Sigmoid colon (tissue), 7 donors: ENCODE results near the gene AIRE. TPM values are rescaled to one million over a fixed set of nuclear protein-coding genes. Genes with fewer than 3 reads are reported as not detected.

Source experiments
- DNase-seq: peaks from one replicate; pipeline ENCODE4 v3.0.0-alpha.2; 2019
- H3K27ac ChIP-seq, 4 donors: fragments of 200-600 bp; sonication (generic); one replicate each; pipeline ENCODE4 v1.5.1; 2016 to 2019; ENCODE audit warnings: mild to moderate bottlenecking in 1 of 4
- H3K27me3 ChIP-seq, 3 donors: fragments of 200-600 bp; sonication (generic); one replicate each; pipeline ENCODE4 v1.5.1; 2019; ENCODE audit warnings: mild to moderate bottlenecking in 1 of 3
- H3K36me3 ChIP-seq, 4 donors: fragments of 200-600 bp; sonication (generic); one replicate each; pipeline ENCODE4 v1.5.1; 2016 to 2019
- H3K4me1 ChIP-seq, 4 donors: fragments of 200-600 bp; sonication (generic); one replicate each; pipeline ENCODE4 v1.5.1; 2017 to 2019
- H3K4me3 ChIP-seq, 4 donors: fragments of 200-600 bp; sonication (generic); one replicate each; pipeline ENCODE4 v1.5.1; 2017 to 2019; ENCODE audit warnings: mild to moderate bottlenecking in 2 of 4, moderate library complexity in 1 of 4
- H3K9me3 ChIP-seq, 4 donors: fragments of 200-600 bp in 3 of 4; sonication (generic) in 3 of 4; one replicate each; pipeline versions ENCODE4 v1.5.1 to v1.6.1; 2013 to 2019
- EP300 ChIP-seq, 4 donors: sonication (generic); formaldehyde crosslinking; IDR thresholded peaks; one replicate each; pipeline ENCODE4 v1.6.1; 2017; ENCODE audit warnings: antibody characterized with exemption in 4 of 4
- POLR2A ChIP-seq, 2 donors: fragments of 450-650 bp; IDR thresholded peaks; one replicate each; pipeline ENCODE4 v1.6.1; 2016; ENCODE audit warnings: antibody characterized with exemption in 2 of 2, mild to moderate bottlenecking in 2 of 2, moderate library complexity in 2 of 2
- POLR2AphosphoS5 ChIP-seq, 4 donors: sonication (generic); formaldehyde crosslinking; IDR thresholded peaks; one replicate each; pipeline ENCODE4 v1.6.1; 2017; ENCODE audit warnings: antibody characterized with exemption in 4 of 4
- WGBS, 2 donors: extraction: QIAGEN DNeasy Blood & Tissue Kit; methylation state at CpG; one replicate each; pipeline ENCODE4 v1.1.7; 2013; 5-methylcytosine and 5-hydroxymethylcytosine counted together
- intact Hi-C: fragments of 100-400 bp; cut with DNase I; formaldehyde crosslinking; loops from one replicate; pipeline ENCODE4 v1.15.1; 2023
- polyA plus RNA-seq, 3 donors: library from polyadenylated mRNA; stranded (reverse); fragments of 200-250 nt; gene quantifications; one replicate each; pipeline ENCODE4 v1.2.3, GENCODE V29; 2013
- small RNA-seq, 3 donors: library from RNA; depleted of rRNA; stranded (forward); fragments of <200 nt; gene quantifications; one replicate each; pipeline ENCODE3, GENCODE V24; 2016
- total RNA-seq, 4 donors: library from RNA; depleted of rRNA; stranded (reverse); fragments of >200 nt; gene quantifications; one replicate each; pipeline ENCODE4 v1.1.0, GENCODE V29; 2016
- TF ChIP-seq, protein P1 (sequence below), 4 experiments: fragments of 450-650 bp in 3 of 4; fragments of 200-600 bp in 1 of 4; IDR thresholded peaks; one replicate each; pipeline ENCODE4 v1.5.1; 2016 to 2019; ENCODE audit warnings: antibody characterized with exemption in 4 of 4, mild to moderate bottlenecking in 3 of 4, moderate library complexity in 2 of 4
- donor health status: healthy with polysubstance abuse.
- donor health status: Bipolar disorder and iron deficiency.
- donor health status: healthy.

Gene AIRE
- total and polyA plus RNA-seq, 7 donors: 0.61 TPM; not detected in 6

DNA sequence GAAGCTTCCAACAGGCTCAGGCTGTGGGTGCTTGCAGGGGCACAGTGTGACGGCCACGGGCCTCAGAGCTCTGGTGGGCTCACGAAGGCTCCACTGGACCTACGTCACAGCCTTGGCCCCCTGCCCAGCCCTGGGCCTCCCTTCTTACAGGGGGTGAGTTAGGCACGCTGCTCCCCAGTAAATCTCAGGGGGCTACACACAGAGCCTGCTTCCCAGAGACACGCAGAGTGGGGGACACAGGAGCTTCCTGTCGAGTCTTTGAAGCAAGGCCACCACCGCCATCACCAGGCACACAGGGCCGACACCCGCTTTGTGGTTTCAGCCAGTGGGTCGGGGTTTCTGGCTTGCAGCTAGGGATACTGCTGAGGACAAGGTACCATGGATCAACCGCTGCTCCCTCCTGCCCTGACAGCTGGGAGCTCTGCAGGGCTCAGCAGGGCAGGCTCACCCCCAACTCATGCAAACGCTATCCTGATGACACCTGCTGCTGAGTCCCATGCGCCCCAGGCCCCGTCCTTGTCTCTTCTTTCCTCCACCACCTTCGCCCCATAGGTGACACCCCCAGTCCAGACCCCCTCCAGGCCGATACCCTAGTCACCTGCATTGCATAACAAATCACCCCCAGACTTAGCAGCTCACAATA, 59.0 kb downstream of the AIRE start:
- H3K4me1 ChIP-seq: peaks cover 0 to 8% (median 7%) of the 10 kb centered on the region in 4 donors
- no peak overlapping the region for H3K4me3 ChIP-seq
- DNase-seq: no peak
- H3K27me3 ChIP-seq: peaks cover 6 to 40% (median 16%) of the 10 kb centered on the region in 3 donors
- intact Hi-C loops: loop anchor here (5.0 kb wide), 1 partner anchor 448 kb away; no protein-coding TSS in a partner anchor
- WGBS, 2 donors: 77 to 82% methylated on average over 17 of the region's 17 CpGs
- TF ChIP-seq EP300 (IDR thresholded peaks at IDR 0.05) (no peak), POLR2AphosphoS5 (IDR thresholded peaks at IDR 0.05) (no peak)
- H3K9me3 ChIP-seq: no peaks in the 10 kb centered on the region
- no peak overlapping the region for H3K27ac ChIP-seq
- no peaks in the 10 kb centered on the region for H3K36me3 ChIP-seq

DNA sequence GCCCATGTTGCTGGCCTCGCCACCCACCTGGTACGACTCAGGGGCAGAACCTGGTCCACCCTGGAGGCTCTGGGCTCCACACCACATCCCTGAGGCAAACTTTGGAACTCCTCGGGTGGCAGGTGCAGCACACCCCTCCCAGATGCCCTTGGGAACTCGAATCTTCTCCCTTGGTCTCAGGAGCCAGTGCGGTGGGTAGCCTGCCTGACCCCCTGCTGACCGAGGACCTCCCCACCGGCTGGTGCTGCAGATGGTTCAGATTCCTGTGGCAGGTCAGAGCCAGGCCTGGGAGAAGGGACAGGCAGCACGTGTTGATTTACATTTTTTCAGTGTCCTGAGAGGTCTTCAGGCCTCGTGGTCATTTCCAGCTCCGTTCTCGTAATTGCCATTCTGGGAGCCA, 59.8 kb downstream of the AIRE start:
- Histone ChIP-seq H3K36me3 (no peaks in the 10 kb centered on the region), H3K27me3 (peaks cover 13 to 49% (median 25%) of the 10 kb centered on the region in 3 donors), H3K9me3 (no peaks in the 10 kb centered on the region), H3K27ac (no peak overlapping the region), H3K4me3 (no peak overlapping the region), H3K4me1 (peaks cover 0 to 5% (median 4%) of the 10 kb centered on the region in 4 donors)
- no peak for TF ChIP-seq POLR2AphosphoS5 (IDR thresholded peaks at IDR 0.05)
- no peak for TF ChIP-seq POLR2A (IDR thresholded peaks at IDR 0.05)
- intact Hi-C loops: no loop called here
- 69 to 77% methylated on average over 11 of the region's 11 CpGs for WGBS, 2 donors
- no peak for DNase-seq

DNA sequence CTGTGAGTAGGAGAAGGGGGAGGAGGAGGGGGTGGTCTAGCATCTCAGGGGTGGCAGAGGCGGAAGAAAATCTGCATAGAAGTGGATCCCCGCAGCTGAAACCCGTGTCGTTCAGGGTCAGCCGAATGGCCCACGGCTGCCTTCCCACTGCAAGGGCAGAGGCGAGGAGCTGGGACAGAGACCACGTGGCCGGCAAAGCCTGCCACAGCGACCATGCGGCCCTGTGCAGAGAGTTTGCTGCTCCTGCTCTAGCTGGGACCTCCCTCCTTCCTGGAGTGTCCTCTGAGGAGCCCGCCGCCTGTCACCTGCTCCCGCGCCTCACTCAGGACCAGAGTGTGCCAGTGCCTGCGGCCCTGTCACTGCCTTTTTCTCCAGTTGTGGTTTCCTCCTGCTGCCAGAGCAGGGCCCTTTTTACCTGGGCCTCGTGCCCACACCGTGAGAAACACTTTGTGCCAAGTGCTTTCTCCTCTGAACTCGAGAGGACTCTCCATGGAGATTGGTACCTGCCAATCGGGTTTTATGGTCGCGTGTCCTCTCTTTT, 62.3 kb downstream of the AIRE start:
- peaks cover 17 to 72% (median 34%) of the 10 kb centered on the region in 3 donors for H3K27me3 ChIP-seq
- TF ChIP-seq, protein P1, sequence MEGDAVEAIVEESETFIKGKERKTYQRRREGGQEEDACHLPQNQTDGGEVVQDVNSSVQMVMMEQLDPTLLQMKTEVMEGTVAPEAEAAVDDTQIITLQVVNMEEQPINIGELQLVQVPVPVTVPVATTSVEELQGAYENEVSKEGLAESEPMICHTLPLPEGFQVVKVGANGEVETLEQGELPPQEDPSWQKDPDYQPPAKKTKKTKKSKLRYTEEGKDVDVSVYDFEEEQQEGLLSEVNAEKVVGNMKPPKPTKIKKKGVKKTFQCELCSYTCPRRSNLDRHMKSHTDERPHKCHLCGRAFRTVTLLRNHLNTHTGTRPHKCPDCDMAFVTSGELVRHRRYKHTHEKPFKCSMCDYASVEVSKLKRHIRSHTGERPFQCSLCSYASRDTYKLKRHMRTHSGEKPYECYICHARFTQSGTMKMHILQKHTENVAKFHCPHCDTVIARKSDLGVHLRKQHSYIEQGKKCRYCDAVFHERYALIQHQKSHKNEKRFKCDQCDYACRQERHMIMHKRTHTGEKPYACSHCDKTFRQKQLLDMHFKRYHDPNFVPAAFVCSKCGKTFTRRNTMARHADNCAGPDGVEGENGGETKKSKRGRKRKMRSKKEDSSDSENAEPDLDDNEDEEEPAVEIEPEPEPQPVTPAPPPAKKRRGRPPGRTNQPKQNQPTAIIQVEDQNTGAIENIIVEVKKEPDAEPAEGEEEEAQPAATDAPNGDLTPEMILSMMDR (IDR thresholded peaks at IDR 0.05): no peak
- TF ChIP-seq EP300 (IDR thresholded peaks at IDR 0.05) (no peak), POLR2AphosphoS5 (IDR thresholded peaks at IDR 0.05) (no peak), POLR2A (IDR thresholded peaks at IDR 0.05) (no peak)
- H3K9me3 ChIP-seq: no peaks in the 10 kb centered on the region
- intact Hi-C loops: no loop called here
- peaks cover 0 to 10% (median 6%) of the 10 kb centered on the region in 4 donors for H3K4me1 ChIP-seq
- no peak overlapping the region for H3K27ac ChIP-seq
- no peak overlapping the region for H3K4me3 ChIP-seq
- H3K36me3 ChIP-seq: no peaks in the 10 kb centered on the region
- DNase-seq: no peak
- WGBS, 2 donors: 21 to 45% methylated on average over 22 of the region's 22 CpGs

Small RNAs within 50 kb of the gene (small RNA-seq; reads per million reads assigned to genes)
- 0 reads per million in 3 donors for gene AP001059.3

Other genes with a start within 250 kb of the AIRE start
- gene PWP2, start 178.5 kb upstream of the AIRE start, total RNA-seq: 1 to 10 TPM; 1.4 to 8.6 (median 6.1) TPM
- 10 to 100 TPM in 1 of 3 donors, 1 to 10 TPM in 2; 1.4 to 10.8 (median 1.8) TPM for gene PWP2, start 178.5 kb upstream of the AIRE start, polyA plus RNA-seq
- gene GATD3, start 152.2 kb upstream of the AIRE start, total RNA-seq: 10 to 100 TPM in 3 of 4 donors, 1 to 10 TPM in 1; 6.5 to 34.6 (median 10.9) TPM
- 10 to 100 TPM; 12.5 to 68.2 (median 12.6) TPM for gene GATD3, start 152.2 kb upstream of the AIRE start, polyA plus RNA-seq
- gene ICOSLG, start 44.9 kb upstream of the AIRE start, total RNA-seq: 1 to 10 TPM in 1 of 4 donors, under 1 TPM in 3; 0.27 to 1.1 (median 0.83) TPM
- gene ICOSLG, start 44.9 kb upstream of the AIRE start, polyA plus RNA-seq: 1 to 10 TPM in 1 of 3 donors, under 1 TPM in 2; 0.60 to 5.7 (median 0.92) TPM
- gene DNMT3L, start 24.0 kb upstream of the AIRE start, total RNA-seq: not detected
- not detected for gene DNMT3L, start 24.0 kb upstream of the AIRE start, polyA plus RNA-seq
- gene PFKL, start 14.2 kb downstream of the AIRE start, total RNA-seq: 10 to 100 TPM; 38.0 to 69.8 (median 50.4) TPM
- 100 to 1,000 TPM; 138 to 159 (median 157) TPM for gene PFKL, start 14.2 kb downstream of the AIRE start, polyA plus RNA-seq
- gene CFAP410, start 53.5 kb downstream of the AIRE start, total RNA-seq: 10 to 100 TPM; 25.8 to 31.1 (median 27.6) TPM
- gene CFAP410, start 53.5 kb downstream of the AIRE start, polyA plus RNA-seq: 10 to 100 TPM; 12.7 to 31.7 (median 28.2) TPM
- gene TRPM2, start 67.7 kb downstream of the AIRE start, total RNA-seq: 1 to 10 TPM; 1.6 to 3.9 (median 3.2) TPM
- gene TRPM2, start 67.7 kb downstream of the AIRE start, polyA plus RNA-seq: 1 to 10 TPM; 2.4 to 4.9 (median 3.5) TPM
- 1 to 10 TPM; 3.9 to 7.1 (median 5.4) TPM for gene LRRC3, start 169.6 kb downstream of the AIRE start, total RNA-seq
- 1 to 10 TPM in 1 of 3 donors, under 1 TPM in 2; under 0.01 to 2.9 (median 0.46) TPM for gene LRRC3, start 169.6 kb downstream of the AIRE start, polyA plus RNA-seq